NCI-H2107 (cell line): ENCODE data around the gene MYBPC2.

Experiments
- DNase-seq: peaks from one replicate; lab custom pipeline; 2025; lab: John Stamatoyannopoulos, UW

Gene MYBPC2

GRCh38 chr19:50481351-50482149, 48.9 kb downstream of the MYBPC2 start:
- no peak for DNase-seq

- DNase-seq = no peak
Measured at GRCh38 chr19:50482271-50482855, 49.7 kb downstream of the MYBPC2 start.

DNA sequence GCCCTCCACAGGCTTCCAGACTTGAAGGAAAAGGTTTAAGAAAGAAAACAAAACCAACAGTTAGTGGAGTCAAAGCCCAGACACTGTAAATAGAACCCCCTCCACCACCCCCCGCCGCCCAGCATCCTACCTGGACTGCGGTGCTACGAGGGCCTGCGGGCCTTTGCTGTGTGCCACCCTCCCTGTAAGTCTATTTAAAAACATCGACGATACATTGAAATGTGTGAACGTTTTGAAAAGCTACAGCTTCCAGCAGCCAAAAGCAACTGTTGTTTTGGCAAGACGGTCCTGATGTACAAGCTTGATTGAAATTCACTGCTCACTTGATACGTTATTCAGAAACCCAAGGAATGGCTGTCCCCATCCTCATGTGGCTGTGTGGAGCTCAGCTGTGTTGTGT, 50.2 kb downstream of the MYBPC2 start:
- DNase-seq = no peak

- DNase-seq = no peak
Measured at GRCh38 chr19:50485284-50485955, 52.7 kb downstream of the MYBPC2 start.

DNA sequence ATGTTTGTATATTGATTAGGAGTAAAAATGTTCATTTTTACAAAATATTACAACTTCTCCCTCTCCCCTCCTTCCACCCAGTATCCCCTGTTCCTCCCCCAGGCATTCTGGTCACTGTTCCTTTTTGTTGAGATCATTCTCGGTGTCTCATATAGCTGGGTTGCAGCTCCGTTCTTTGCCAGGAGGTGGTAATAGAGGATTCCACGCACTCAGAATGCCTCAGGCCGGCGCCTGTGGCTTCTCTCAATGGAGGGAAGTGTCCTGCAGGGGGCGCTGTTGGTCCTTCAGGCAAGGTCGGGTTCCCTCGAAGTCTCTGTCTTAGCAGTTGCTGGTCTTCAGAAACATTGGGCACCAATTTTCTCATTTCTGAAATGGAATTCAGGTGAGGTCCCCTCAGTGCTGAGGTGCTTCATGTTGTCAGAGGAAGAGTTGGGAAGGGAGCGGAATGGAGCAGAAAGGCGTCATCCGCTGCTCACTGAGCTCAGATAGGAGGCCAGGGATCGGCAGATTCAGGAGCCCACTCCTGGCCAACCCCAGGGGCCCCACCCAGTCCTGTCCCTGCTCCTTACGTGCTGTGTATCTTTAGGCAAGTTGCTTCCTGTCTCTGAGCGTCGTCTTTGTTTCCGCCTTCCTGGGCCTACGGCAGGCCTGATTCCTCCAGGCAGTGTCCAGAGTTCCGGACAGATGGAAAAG, 54.3 kb downstream of the MYBPC2 start:
- DNase-seq = no peak

DNA sequence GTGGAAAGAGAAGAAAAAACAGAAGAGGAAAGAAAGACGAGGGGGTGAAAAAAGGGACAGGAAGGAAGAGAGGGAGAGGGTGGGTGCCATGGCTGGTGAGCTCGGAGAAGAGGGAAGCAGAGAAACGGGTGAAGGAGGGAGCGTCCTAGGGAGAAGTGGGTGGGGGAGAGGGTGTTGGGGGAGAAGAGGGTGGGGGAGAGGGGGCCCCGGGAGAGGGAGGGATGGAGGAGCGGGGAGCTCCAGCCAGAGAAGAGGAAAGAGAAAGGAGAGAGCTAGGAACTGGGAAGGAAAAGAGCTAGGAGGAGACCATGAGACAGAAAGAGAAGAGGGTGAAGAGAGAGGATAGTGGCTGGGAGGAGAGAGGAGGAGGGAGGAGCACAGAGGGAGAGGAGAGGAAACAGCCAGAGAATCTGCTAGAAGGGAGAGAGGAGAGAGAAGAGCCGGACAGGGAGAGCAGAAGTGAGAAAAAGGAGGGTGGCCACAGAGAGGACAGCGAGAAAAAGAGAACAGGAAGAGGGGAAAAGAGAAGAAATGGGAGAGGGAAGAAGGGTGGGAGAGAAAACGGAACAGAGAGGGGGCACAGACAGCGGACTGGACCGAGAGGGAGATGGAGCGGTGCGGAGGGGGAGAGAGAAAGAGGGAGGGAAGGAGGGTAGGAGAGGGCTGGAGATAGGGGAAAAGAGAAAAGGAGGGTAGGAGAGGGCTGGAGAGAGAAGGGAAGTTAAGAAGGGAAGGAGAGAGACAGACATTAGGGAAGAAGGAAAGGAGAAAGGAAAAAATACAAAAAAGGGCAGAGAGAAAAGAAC, 55.9 kb downstream of the MYBPC2 start:
- no peak for DNase-seq

DNA sequence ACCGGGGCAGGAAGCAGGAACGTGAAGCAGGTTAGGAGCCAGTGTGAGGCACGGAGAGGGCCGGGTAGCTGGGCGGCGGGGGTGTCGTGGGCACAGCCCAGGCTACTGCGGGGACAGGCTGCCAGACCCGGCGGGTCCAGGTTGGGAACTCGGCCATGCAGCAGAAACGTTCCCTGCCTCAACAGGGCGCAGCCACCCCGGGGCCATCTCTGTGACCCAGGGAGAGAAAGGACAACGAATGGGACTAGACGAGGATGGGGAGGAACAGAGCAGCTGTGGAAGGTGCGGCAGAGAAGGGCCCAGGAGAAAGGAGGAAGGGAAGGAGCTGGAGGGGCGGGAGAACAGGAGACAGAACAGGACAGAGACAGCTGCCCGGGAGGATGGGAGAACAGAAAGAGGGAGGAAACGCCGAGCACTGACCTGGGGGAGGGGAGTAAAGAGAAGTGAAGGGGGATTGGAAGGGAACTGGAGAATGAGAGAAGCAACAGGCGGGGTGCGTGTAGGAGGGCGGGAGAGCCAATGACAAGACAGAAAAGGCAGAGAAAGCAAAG, 56.8 kb downstream of the MYBPC2 start:
- no peak for DNase-seq

- no peak for DNase-seq
Measured at GRCh38 chr19:50490411-50490811, 57.7 kb downstream of the MYBPC2 start.

DNA sequence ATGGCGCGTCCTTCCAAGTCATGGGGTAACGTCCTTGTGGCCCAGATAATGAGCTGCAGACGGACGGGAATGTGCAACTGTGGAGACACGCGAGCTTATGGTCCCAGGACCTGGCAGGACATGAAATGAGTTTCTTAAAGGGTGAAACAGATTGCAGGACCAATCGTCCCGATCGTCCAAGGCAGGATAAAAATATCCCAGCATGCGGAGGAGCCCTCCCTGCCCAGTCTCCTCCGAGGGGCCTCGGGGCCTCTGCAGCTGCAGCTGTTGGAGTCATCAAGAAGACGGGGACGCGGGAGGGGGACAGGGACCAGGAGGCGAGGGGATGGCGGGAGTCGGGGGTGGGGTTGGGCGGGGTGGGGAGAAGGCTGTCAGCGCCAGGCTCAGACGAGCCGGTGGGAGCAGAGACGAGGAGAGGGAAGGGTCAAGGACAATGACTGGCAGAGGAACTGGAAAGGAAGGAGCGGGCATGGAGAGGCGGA, 58.3 kb downstream of the MYBPC2 start:
- no peak for DNase-seq

DNA sequence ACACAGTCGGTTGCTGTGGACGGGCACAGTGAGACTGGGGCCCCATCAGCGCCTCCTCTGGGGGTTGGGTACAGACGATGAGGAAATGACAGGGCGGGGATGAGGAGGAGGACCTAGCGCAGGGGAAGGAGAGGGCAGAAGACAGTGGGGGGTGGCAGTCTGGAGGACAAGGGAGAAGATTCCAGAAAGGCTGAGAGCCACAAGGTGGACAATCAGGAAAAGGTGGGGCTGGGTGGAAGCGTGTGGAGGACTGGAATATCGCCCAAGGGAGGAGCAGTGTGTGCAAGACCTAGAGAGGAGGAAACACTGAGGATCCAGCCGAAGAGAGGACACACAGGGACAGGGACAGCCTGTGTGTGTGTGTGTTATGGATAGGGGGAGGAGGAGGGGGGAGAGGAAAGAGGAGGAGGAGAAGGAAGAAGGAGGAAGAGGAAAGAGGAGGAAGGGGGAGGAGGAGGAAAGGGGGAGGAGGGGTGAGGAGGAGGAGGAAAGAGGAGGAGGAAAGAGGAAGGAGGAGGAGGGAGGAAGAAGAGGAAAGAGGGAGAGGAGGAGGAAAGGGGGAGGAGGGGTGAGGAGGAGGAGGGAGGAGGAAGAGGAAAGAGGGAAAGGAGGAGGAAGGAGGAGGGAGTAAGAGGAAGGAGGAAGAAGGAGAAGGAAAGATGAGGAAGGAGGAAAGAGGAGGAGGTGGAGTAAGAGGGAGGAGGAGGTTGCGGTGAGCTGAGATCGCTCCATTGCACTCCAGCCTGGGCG, 59.8 kb downstream of the MYBPC2 start:
- no peak for DNase-seq

DNA sequence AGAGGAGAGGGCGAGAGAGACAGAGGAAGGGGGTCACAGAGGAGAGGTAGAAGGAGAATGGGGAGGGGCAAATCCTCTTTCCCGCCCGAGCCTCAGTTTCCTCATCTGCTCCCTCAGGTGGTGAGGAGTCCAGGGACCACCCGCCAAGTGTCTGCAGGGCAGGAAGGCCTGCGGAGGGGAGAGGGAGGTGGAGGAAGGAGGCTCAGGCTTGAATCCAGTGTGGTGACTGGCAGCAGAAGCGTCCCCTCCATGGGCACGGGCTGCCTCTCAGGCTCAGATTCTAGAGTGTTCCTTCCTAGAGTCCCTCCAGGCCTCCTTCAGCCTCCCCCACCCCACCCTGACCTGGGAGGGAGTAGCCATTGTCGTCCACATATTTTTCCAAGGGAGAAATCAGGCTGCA, 60.5 kb downstream of the MYBPC2 start:
- DNase-seq = no peak

DNA sequence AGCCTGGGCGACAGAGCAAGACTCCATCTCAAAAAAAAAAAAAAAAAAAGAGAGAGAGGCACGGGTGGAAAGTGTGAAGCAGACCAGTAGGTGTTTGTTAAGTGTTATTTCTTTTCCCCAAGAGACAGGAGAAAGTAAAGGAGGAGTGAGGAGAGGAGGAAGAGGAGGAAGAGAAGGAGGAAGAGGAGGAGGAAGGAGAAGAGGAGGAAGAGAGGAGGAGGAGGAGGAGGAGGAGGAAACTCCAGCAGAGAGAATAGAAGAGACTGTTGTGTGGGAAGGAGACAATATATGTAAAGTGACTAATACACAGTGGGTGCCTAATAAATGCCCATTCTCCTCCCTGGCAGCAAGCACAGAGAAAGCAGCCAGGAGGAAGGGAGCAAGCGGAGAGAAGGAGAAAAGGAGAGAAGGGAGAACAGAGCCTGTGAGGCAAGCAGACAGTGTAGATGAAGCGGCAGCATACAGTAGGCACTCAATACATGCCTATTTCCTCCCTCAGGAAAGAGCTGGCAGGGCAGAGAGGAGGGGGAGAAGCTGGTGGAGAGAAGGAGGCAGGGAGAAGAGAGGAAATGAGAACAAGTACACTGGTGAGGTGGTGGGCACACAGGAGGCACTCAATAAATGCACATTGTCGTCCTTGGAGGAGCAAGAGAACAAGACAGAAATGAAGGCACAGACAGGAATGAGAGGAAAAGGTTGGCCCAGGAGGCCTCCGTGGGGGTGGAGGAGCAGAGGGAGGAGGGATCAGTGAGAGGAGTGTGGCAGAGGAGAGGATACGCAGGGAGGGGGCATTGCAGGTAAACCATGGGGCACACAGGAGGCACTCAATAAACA, 61.7 kb downstream of the MYBPC2 start:
- no peak for DNase-seq

DNA sequence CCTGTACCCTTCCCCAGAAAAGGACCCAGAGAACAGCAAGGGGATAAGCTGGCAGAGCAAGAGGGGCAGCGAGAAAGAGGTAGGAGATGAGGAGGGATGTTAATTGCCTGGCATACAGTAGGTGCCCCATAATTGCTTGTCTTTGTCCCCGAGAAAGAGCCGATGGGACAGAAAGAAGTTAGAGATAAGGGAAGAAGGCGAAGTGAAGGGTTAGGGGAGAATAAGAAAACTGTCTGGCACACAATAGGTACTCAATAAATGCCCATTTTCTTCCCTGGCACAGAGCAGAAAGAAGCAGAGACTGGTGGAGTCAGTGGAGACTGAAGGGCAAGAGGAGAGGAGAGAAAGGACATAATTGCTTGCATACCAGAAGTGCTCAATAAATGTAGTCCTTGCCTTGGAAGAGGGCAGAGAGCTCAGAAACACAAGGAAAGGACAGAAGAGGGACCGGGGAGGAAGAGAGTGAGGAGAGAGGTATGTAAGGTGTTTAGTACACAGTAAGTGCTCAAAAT, 62.4 kb downstream of the MYBPC2 start:
- no peak for DNase-seq

DNA sequence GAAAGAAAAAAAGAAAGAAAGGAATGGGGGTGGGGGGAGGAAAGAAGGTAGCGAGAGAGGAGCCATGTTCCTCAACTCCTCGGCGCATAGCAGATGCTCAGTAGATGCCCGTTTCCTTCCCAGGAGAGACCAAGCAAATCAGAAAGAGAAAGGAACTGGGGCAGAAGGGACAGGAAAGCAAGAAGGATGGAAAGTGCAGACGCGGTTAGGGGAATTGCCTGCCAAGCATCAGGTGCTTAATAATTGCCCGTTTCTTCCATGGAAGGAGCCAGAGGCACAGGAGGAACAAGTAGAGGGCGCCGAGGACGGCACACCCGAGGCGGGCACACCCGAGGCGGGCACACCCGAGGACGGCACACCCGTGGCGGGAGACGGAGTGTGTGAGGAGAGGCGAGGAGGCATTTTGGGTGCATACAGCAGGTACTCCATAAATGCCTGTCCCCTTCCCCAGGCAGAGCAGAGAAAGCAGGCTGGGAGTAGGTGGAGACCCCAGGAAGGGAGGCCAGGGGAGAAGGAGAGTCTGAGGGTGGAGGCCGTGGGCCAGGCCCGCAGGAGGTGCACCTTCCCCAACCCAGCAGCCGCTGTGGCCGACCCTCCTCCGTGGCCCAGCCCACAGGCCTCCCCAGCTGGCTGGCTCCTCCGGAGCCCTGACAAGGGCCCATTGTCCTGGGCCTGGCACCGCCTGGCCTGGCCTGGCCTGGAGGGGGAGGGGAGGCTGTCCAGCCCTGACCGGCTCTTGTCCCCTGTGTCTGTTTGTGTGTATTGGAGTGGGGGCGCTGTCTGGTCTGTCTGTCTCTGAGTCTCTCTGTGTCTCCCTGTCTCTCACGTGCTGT, 63.7 kb downstream of the MYBPC2 start:
- no peak for DNase-seq

DNA sequence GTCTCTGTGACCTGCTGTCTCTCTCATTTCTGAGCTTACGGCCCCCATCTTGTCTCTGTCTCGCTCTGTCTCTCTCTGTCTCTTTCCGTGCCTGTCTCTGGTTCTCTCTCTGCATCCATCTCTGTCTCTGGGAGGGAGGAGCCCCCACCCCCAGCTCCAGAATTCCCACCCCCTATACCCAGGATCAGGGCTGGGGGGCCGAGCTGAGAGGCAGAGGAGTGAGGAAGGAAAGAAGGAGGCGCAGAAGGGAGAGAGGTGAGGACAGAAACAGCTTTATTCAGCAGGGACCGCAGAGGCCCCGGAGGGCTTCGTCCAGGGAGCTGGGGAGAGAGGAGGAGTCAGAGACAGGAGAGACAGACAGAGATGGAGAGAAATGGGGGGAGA, 64.3 kb downstream of the MYBPC2 start:
- DNase-seq = no peak

GRCh38 chr19:50498219-50499056, 65.7 kb downstream of the MYBPC2 start:
- no peak for DNase-seq

DNA sequence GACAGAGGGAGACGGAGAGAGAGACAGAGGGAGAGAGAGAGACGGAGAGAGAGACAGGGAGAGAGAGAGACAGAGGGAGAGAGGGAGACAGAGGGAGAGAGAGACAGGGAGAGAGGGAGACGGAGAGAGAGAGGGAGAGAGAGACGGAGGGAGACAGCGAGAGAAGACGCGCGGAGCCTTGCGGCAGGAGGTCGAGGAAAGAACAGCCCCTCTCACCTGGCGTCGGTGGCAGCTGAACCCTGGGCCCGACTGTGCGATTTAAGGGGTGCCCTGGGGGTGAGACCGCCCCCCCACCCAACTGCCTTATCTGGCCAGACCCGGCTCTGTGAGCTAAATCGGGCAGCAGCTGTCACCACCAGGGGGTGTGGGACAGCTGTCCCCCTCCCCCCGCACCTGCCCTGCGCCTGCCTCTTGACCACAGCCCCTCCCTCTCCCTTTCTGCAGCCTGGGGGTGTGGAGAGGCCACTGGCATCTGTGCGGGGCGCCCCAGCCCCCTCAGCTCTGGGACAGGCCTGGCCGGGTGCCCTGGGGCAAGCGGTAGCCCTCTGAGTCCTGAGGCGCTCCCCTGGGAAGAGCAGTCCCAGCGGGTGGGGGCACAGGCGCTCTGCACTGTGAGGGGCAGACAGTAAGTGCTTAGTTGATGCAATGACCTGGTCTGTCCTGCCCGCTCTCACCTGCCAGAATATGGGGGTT, 67.5 kb downstream of the MYBPC2 start:
- no peak for DNase-seq
